KBM-7 (cell line): Measurements from ENCODE around the gene TOX3.

ENCODE experiments used
- DNase-seq: peaks from one replicate; pipeline ENCODE4 v3.0.0-alpha.2; 2015
- in situ Hi-C: fragments of 300-500 bp; cut with MboI; formaldehyde crosslinking; loops from 2 replicates; pipeline ENCODE4 v1.14.3; 2020; ENCODE audit warnings: low sequenced_read_pairs, low pct_unique_long_range_greater_than_20kb, mixed read lengths

TOX3 gene

DNA sequence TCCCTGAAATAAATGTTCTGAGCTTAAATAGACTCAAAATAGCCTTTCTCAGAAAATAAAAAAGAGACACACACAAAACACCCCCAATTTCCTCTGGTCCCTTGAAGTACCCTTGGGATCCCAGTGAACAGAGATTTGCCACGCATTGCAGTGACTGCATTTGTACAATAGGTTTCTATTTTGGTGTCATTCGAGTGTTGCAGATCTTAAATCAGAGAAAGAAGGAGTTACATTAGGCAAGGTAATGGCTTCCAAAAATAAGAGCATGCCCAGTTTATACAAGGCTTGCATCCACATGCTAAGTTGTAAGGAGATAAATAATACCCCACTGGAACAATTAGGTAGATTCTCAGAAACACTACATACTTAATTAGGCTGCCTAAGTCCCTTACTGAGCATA lies 2.2 kb downstream of the TOX3 start:
- in situ Hi-C loops: no loop called here
- DNase-seq: no peak

GRCh38 chr16:52543654-52544053 lies 3.3 kb downstream of the TOX3 start:
- in situ Hi-C loops: no loop called here
- DNase-seq: no peak

DNA sequence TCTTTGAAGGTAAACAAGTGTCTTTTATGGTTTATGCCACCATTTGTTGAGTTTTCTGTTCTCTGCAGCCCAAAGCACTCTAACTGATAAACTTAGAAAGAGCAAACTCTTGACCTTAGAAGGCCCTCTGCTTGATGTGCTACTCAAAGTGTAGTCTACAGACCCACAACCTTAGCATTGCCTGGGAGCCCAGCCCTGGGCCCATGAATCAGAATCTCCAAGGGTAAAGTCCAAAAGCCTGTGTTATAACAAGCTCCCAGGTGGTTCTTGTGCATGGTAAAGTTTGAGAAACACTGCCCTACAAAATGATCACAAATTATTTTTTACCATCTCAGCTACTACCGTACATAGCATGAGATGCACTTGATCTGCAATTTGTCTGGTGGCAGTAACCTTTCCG lies 6.0 kb downstream of the TOX3 start:
- DNase-seq: no peak
- in situ Hi-C loops: no loop called here

DNA sequence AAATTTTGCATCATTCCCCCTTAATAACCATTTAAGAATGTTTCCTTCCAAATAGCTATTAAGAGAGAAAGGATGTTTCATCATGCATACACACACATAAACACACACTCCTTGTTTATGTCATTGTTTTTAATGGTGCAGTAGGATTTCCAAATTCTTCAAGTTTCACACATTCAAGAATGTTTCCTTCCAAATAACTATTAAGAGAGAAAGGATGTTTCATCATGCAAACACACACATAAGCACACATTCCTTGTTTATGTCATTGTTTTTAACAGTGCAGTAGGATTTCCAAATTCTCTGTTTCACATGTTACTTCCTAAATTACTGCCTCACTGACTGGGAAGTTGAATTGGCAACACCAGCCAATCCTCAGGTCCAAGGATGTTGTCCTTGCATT lies 7.8 kb downstream of the TOX3 start:
- no peak for DNase-seq
- in situ Hi-C loops: no loop called here

GRCh38 chr16:52538511-52538910 lies 8.4 kb downstream of the TOX3 start:
- no peak for DNase-seq

GRCh38 chr16:52537516-52537915 lies 9.4 kb downstream of the TOX3 start:
- in situ Hi-C loops: no loop called here
- DNase-seq: no peak

More at GRCh38 chr16:52538511-52538910, 8.4 kb downstream of the TOX3 start:
- in situ Hi-C loops: no loop called here

GRCh38 chr16:52535076-52535475 lies 11.9 kb downstream of the TOX3 start:
- in situ Hi-C loops: no loop called here
- no peak for DNase-seq

GRCh38 chr16:52533296-52533695 lies 13.6 kb downstream of the TOX3 start:
- in situ Hi-C loops: no loop called here
- no peak for DNase-seq

- no peak for DNase-seq
- in situ Hi-C loops: no loop called here
Measured at GRCh38 chr16:52532384-52532783, 14.6 kb downstream of the TOX3 start.

GRCh38 chr16:52529226-52529625 lies 17.7 kb downstream of the TOX3 start:
- DNase-seq: no peak
- in situ Hi-C loops: no loop called here

- in situ Hi-C loops: no loop called here
- no peak for DNase-seq
Measured at GRCh38 chr16:52528393-52529065, 18.4 kb downstream of the TOX3 start.

- in situ Hi-C loops: no loop called here
- DNase-seq: no peak
Measured at GRCh38 chr16:52526830-52527229, 20.1 kb downstream of the TOX3 start.

DNA sequence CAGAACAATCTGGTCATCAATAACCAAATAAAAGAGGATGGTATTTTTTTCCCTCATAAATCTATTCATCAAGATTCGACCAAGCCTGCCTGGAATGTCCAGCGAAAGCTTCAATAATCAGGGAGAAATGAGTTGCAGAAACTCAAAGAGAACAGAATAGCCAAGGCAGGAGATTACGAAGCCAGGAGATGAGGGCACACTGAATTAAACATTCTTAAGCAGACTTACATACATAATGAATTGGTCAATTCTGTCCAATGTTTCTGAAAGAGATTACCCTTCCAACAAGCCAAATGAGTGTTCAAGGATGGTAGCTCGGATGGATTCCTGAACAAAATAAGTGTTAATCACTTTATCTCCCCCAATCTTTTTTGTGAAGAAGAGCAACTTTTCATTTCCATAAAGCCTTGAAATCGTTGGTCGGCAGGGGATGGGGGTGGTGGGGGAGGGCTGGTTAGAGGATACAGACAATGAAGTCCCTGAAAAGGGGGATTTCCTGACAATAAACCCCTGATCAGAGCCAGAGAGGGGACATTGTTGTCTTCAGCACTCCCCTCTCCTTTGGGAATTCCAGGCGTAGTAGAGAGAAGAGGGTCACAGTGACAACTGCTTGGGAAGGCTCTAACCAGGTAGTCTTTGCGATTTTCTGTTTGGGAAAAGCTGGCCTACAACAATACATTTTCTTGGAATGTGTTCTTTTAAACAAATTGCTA lies 20.7 kb downstream of the TOX3 start:
- in situ Hi-C loops: no loop called here

GRCh38 chr16:52521570-52521969 lies 25.4 kb downstream of the TOX3 start:
- no peak for DNase-seq
- in situ Hi-C loops: no loop called here

More for the DNA sequence above, 20.7 kb downstream of the TOX3 start:
- DNase-seq: no peak

DNA sequence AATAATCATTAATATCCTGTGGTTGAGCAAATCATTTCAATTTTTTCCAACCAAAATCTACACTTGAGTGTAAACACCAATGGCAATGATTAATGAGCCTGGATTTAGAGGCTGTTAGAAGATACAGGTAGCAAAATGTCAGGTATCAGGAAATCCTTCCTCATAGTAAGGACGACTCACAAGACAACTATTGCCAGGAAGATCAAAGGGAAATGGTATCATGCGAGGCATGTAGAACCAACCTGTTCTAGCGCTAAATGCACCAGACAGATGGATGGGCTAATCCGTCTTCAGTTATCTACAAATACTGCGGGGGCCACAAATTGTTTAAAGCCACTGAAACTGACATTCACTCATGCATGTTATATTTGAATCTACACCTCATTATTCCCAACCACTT lies 28.1 kb downstream of the TOX3 start:
- DNase-seq: no peak
- in situ Hi-C loops: no loop called here

DNA sequence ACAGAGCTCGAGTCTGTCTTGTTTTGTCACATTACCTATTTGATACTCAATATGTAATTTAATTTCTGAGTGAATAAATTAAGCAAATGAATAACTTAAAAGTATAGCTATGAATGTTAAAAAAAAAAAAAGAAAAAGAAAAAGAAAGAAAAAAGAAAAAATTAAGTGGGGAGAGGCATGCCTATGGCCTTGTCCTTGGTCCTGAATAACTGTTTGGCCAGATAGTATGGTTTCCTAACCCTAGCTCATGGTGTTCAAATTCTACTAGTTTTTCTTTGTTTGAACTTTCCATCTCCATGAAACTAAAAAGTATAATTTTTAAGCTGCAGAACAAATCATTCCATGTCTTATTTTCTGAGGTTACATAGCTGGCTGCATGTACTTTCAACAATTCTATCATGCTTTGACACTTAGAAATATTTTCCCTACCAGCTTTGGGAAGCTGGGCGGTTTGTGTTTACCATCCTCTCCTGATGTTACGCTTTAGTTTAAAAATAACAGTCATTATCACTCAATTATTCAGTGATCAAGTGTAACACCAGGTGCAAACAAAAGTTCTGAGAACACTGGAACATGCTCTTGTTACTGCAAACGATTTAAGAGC lies 31.8 kb downstream of the TOX3 start:
- in situ Hi-C loops: no loop called here
- DNase-seq: no peak

DNA sequence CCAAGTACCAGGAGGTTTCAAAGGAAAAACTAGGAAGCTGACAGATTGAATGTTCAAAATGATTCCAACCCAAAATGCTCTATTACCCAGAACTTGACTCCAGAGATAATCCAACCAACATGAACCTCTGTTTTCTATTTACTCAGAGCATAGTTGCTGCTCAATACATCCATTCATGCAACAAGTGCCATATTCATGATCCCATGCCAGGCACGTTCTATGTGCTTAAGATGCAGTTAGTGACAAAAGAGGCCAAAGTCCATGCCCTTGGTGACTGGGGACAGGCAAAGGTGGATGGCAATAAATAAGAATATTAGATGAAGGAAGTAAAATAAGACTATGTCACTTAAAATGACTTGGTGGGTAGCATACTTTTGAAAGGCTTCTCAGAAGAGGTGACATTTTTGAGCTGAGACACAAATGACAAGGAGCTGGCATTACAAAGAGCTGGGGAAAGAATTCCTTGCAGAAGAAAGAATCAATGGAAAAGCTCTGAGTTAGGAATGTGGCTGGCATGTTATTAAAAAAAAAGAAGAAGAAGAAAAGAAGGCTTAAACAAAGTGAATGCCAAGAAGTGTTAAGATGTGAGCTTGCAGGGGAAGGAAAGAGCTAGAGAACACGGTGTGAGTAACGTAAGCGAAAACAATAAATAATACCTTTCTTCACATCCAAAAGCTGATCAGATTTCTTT lies 34.5 kb downstream of the TOX3 start:
- DNase-seq: no peak
- in situ Hi-C loops: no loop called here

DNA sequence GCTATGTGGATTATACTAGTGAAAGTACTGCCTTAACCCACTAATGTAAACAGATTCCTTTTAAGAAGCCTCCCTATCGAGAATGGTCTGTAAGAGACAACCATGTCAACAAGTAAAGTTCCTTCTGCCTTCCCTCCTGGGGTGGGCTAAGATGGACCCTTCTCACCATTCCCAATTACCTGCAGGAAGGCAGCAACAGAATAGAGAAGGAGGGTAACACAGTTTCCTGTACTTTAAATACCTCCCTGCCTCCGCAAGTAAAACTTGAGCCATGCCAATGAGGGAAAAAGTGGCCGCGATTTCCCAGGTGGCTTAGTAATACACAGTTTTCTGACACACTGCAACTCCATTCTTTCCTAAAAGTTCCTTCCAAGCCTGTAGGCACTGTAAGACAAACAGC lies 45.2 kb downstream of the TOX3 start:
- DNase-seq: no peak
- in situ Hi-C loops: no loop called here

- in situ Hi-C loops: no loop called here
- no peak for DNase-seq
Measured at GRCh38 chr16:52500963-52501362, 46.0 kb downstream of the TOX3 start.

- no peak for DNase-seq
- in situ Hi-C loops: loop anchor here (25.0 kb wide), 1 partner anchor 112 kb away; no protein-coding TSS in a partner anchor
Measured at GRCh38 chr16:52499060-52499440, 47.9 kb downstream of the TOX3 start.
